NK-92 (cell line): ENCODE measurements around the gene EDDM13.
"Not testable (repeated sequence)": the region's sequence is repeated elsewhere in the genome, so short reads cannot be mapped to it uniquely, and the experiment has no call there.

ENCODE experiments used
- DNase-seq: peaks from one replicate; lab custom pipeline; 2025; ENCODE audit not compliant: unreplicated experiment; lab: John Stamatoyannopoulos, UW

The EDDM13 gene

DNA sequence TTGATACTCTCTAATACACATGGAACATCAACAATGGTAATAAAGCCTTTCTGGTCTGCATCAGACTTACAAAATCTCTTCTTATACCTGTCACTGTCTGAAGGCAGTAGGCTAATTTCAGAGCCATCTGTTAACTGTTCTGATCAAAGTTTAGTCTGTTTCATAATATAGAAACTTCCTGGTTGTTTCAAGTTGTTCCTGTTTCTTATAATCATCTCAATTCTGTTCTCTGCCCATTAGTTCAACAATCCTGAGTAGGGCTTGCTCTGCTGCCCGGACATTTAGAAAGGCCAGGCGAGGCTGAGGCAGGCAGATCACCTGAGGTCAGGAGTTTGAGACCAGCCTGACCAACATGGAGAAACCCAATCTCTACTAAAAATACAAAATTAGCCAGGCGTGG is 47.4 kb downstream of the EDDM13 start:
- no peak for DNase-seq

DNA sequence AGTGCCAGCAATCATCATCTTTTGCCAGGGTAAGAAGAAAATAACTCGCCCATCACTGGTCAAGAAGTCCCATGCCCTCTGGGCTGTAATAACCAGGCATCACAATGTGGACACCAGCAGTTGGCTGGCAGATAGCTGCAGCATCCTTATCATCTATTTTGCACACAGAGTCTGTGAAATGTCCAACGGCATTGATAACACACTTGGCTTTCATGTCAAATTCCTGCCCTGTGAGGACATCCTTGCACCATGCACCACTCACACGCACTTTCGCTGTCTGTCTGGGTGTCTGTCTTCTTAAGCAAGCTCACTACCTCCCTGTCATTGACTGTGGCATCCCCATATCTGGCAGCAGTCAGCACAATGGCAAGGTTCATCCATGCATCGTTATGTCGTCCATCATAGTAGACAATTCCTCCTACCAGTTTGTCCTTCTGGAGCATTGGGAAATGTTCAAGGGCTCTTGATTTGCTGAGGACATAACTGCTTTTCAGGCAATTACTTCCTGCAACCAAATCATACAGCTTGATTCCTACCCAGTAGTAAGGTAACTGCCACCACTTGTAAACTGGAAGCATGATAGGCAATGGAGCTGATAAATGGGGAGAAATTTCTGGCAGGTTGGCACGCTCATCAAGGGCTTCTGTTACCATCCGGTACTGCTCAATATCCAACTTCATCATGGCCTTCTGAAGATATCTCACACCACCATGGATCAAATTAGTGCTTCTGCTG is 48.9 kb downstream of the EDDM13 start:
- no peak for DNase-seq

DNA sequence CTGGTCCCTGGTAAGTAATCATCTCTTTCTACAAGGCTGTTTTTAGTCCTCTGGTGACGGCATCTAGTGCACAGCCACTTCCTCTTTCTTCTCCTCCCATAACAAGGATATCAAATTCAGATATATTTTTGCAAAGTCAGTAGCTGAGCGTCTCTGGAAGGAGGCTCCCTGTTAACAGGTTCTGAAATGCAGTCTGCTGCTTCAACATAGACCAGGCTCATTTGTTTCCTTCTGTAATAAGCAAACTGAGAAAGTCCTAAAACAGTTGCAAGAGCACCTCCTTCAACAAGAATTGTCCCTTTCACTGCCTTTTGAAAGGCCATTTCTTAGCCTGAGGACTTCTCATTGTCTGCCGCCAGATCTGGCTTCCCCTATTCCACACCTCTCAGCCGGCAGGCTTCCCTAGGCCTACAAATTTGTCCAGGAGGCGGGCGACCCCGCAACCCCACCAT is 49.5 kb downstream of the EDDM13 start:
- no peak for DNase-seq

DNA sequence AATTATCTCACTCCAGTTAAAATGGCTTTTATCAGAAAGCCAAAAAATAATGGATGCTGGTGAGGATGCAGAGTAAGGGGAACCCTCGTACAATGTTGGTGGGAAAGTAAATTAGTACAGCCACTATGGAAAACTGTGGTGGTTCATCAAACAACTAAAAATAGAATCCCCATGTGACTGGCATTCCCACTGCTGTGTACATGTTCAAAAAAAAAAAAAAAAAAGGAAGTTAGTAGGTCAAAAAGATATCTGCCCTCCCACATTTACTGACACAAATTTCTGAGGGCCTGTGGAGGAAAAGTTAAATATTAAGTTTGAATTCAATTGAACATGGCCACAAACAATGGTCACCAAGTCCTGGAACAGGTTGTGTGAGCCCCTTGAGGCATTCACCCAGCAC is 51.9 kb downstream of the EDDM13 start:
- no peak for DNase-seq

DNA sequence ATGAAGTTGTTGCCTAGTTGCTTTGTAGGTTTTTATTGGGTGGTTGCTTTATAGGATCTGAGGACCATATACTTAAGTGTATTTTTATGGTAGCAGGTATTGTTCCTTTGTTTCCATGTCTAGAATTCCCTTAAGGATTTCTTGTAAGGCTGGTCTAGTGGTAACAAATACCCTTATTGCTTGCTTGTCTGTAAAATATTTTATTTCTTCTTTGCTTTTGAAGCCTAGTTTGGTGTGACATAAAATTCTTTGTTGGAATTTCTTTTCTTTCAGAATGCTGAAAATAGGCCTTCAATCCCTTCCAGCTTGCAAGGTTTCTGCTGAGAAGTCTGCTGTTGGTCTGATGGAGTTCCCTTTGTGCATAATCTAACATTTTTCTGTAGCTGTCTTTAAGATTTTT is 60.1 kb downstream of the EDDM13 start:
- no peak for DNase-seq

DNA sequence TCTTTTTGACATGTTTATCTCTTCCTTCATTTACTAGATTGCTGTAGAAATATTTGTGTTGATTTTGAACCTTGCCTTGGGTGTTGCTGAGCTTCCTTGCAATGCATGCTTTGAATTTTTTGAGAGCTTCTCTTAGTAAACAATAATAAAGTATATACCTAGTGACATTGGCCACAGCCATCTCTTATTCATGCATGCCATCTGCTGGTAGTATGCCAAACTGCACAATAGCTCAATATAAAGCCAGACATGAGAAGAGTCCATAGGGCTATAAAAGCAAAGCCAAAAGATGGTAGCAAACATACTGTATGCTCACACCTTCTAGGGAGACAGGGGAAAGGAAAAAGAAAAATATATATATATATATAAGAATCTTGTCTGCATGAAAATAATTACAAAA is 61.0 kb downstream of the EDDM13 start:
- DNase-seq, result no peak

DNA sequence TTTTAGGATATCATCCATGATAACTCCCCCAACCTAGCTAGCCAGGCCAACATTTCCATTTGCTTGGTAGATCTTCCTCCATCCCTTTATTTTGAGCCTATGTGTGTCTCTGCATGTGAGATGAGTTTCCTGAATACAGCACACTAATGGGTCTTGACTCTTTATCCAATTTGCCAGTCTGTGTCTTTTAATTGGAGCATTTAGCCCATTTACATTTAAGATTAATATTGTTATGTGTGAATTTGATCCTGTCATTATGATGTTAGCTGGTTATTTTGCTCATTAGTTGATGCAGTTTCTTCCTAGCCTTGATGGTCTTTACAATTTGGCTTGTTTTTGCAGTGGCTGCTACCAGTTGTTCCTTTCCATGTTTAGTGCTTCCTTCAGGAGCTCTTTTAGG is 62.8 kb downstream of the EDDM13 start:
- not testable (repeated sequence) for DNase-seq

DNA sequence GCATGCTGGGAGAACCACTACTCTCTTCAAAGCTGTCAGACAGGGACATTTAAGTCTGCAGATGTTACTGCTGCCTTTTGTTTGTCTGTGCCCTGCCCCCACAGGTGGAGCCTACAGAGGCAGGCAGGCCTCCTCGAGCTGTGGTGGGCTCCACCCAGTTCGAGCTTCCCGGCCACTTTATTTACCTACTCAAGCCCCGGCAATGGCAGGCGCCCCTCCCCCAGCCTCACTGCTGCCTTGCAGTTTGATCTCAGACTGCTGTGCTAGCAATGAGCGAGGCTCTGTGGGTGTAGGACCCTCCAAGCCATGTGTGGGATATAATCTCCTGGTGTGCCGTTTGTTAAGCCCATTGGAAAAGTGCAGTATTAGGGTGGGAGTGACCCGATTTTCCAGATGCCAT is 64.5 kb downstream of the EDDM13 start:
- DNase-seq, result not testable (repeated sequence)

DNA sequence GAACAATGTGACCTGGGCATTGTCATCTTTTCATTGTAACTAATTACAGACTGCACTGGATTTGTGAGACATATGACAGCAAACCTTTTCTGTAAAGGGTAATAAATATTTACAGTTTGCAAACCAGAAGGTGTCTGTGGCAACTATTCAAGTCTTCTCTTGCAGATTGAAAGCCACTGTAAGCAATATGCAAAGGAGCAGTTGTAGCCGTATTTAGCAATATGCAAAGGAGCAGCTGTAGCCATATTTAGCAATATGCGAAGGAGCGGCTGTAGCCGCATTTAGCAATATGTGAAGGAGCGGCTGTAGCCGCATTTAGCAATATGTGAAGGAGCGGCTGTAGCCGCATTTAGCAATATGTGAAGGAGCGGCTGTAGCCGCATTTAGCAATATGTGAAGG is 66.5 kb downstream of the EDDM13 start:
- not testable (repeated sequence) for DNase-seq

DNA sequence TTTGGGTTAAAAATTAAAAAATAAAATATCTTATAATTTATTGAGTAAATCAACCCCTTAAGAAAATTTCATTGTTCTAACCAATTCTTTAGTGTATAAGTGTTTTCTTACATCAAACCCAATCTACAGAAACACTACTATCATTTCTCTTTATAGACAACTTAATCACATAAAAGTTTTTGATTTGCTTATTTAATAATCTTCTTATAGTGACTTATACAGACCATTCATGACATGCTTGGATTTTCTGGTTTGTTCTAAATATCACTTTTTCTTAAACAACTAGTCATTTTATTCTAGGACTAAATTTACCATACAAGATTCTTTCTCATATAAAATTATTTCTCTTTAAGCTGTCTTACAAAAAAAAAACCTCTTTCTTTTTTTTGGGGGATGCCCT is 69.4 kb downstream of the EDDM13 start:
- DNase-seq, result no peak

DNA sequence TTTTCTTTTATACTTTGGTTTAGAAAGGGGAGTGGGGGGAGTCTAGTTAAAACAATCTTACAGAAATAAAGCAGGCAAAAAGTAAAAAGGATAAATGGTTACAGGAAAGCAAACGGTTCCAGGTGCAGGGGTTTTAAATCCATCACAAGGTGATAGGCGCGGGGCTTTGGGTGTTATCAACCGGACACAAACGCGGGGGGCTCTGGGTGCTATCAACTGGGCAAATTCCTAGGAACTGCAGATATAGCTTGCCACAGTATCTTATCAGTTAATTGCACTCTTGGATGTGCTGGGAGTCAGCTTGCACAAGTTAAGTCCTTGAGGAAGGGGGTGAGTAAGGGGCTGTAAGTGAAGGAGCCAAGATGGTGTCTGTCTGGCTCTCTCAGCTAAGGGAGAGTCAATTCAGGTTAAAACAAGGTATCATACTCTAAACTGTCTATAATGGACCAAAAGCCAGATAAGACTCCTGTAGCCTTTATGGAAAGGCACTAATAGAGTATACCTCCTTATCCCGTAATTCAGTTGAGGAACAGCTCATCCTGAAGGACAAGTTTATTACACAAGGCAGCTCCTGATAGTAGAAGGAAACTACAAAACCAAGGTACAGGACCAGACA is 74.7 kb downstream of the EDDM13 start:
- no peak for DNase-seq

DNA sequence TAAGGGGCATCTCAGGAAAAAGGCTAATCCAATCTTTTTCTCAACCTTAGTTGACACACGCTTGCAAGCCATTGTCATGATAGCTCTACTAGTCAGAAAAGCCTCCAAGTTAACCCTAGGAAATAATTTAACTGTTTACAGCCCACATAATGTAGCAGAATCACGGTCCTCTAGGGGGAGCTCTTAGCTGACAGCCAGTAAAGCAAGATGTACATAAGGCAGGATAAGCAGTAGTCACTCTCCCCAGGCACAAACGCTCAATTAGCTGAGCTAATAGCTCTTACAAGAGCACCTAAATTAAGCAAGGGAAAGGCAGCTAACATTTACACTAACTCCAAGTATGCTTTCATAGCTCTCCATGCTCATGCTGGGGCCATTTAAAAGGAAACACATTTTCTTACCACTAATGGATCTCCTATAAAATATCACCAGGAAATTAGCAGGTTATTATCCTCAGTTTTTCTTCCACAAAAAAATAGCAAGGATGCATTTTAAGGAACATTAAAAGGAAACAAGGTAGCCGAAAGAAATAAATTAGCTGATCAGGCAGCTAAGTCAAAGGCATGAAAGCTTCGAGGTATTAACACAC is 75.8 kb downstream of the EDDM13 start:
- DNase-seq, result no peak

DNA sequence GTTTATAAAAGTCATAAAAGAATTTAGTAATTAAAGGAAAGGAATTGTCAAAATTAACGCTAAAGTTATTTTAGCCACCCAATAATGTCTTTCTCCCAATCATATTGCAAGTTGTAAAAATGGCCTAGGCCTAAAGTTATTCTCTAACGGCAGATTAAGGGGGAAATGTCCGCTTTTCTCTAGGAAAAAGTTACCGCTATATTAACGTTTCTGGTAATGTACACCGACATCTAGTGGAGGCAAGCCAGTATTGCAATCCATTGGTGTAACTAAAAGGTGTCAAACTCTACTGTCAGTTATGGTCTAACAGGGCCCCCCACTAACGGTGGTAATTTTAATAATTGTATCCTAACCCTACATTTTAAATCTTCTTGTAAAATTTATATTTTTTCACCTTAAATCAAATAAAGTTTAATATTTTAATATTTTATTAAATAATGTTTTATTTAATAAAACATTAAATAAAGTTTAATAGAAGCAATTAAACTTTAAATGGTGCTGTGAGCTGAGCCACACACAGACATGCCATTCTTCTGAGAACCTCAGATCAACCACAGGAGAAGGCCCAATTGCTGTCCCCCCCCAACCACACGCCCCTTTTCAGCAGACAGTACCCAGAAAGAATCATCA is 78.0 kb downstream of the EDDM13 start:
- no peak for DNase-seq

DNA sequence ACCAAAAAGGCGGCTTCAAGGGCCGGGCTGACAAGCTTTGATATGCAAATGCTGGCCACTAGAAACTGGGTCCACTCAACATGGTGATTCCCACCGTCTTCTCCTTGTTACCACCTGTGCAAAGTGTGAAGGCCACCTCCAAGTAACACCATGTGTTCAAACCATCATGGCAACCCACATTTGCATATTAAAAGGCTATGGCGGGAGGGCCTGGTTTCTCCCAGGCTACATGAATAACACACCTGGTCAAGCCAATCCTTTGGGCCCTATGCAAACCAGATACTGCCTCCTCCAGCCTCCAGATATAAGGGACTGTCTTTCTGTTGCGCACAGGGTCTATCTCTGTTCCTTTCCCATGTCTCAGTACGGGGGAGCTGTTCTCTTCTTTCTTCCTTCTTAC is 78.7 kb downstream of the EDDM13 start:
- DNase-seq, result no peak

DNA sequence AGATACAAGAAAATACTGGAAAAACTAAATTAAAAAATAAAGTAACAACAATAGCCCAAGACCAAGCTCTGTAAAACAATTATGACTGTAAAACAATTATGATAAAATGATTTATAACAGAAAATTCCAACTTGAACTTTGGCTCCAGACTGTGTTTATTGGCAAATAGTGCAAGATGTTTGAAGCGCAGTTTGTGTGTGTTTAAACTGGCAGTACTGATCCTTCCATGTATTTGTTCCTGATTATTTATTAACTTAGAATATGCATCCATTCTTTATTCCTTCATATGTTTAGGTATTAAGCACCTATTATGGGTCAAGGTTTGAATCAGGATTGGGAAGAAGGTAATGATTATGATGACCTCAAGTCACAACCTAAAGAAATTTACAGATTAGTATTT is 83.0 kb downstream of the EDDM13 start:
- no peak for DNase-seq

DNA sequence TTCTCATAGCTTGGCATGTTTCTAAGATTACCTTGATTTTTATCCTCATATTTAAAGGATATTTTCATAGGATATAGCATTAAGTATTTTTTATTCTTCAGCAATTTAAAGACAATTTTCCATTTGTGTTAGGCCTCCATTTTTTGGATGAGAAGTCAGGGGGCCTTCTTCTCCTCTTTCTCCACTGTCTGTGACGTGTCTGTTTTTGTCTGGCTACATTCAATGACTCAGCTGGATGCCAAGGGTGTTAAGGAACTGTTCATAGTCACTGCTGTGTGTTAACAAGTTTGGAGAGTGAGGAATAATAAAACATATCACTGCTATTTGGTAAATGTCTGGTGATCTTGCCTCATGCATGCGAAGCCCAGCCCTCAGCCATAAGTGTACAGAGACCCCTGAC is 84.4 kb downstream of the EDDM13 start:
- DNase-seq, result no peak
